ENCODE data around the gene KSR2. TPM values are rescaled to one million over a fixed set of nuclear protein-coding genes. Genes with fewer than 3 reads are reported as not detected.

KSR2 gene
- total RNA-seq, 2 donors from 2014 or later, result 0.66 to 1.0 TPM

- intact Hi-C loops (cut with DNase I), result no loop called here
- DNase-seq, result no peak
- Histone ChIP-seq H3K27ac (no peak overlapping the region), H3K27me3 (no peaks in the 10 kb centered on the region), H3K9me3 (no peaks in the 10 kb centered on the region), H3K4me3 (no peak overlapping the region), H3K36me3 (replicated peaks in 1 of 2; ENCODE audit: insufficient read depth in 1 of 2, low read depth in 2 of 2) (no peaks in the 10 kb centered on the region), H3K4me1 (no peaks in the 10 kb centered on the region)
- ATAC-seq, result no peak
- WGBS, 2 donors, result 68 to 76% methylated on average over 6 of the region's 6 CpGs
- TF ChIP-seq POLR2A (IDR thresholded peaks at IDR 0.05), result no peak
- no peak for TF ChIP-seq CTCF (IDR thresholded peaks at IDR 0.05)
These were observed 46.6 kb downstream of the KSR2 start for GRCh38 chr12:117921929-117922777.

GRCh38 chr12:117919479-117919878, 49.3 kb downstream of the KSR2 start:
- Histone ChIP-seq H3K4me3 (no peak overlapping the region), H3K4me1 (no peaks in the 10 kb centered on the region), H3K36me3 (replicated peaks in 1 of 2; ENCODE audit: insufficient read depth in 1 of 2, low read depth in 2 of 2) (no peaks in the 10 kb centered on the region), H3K27ac (no peak overlapping the region), H3K9me3 (no peaks in the 10 kb centered on the region), H3K27me3 (no peaks in the 10 kb centered on the region)
- WGBS, 2 donors, result 78 to 97% methylated on average over 2 of the region's 2 CpGs
- DNase-seq (no peak), ATAC-seq (no peak)
- TF ChIP-seq CTCF (IDR thresholded peaks at IDR 0.05) (no peak), POLR2A (IDR thresholded peaks at IDR 0.05) (no peak)
- intact Hi-C loops (cut with DNase I), result no loop called here

GRCh38 chr12:117914686-117915085, 54.1 kb downstream of the KSR2 start:
- H3K9me3 ChIP-seq, result no peaks in the 10 kb centered on the region
- no peaks in the 10 kb centered on the region for H3K4me1 ChIP-seq
- H3K27ac ChIP-seq, result no peak overlapping the region
- DNase-seq (no peak), ATAC-seq (no peak)
- H3K4me3 ChIP-seq, result no peak overlapping the region
- no peaks in the 10 kb centered on the region for H3K27me3 ChIP-seq
- intact Hi-C loops (cut with DNase I), result no loop called here
- no peaks in the 10 kb centered on the region for H3K36me3 ChIP-seq (replicated peaks in 1 of 2; ENCODE audit: insufficient read depth in 1 of 2, low read depth in 2 of 2)
- WGBS, 2 donors, result 70 to 89% methylated on average over 4 of the region's 4 CpGs
- TF ChIP-seq POLR2A (IDR thresholded peaks at IDR 0.05) (no peak), CTCF (IDR thresholded peaks at IDR 0.05) (no peak)

GRCh38 chr12:117912756-117913155, 56.0 kb downstream of the KSR2 start:
- ATAC-seq (no peak), DNase-seq (no peak)
- 67% methylated on average over 9 of the region's 9 CpGs for WGBS, 2 donors
- TF ChIP-seq CTCF (IDR thresholded peaks at IDR 0.05), result no peak
- TF ChIP-seq POLR2A (IDR thresholded peaks at IDR 0.05), result no peak
- Histone ChIP-seq H3K27me3 (no peaks in the 10 kb centered on the region), H3K27ac (peak overlapping the region in 1 of 4 donors; percentile 19), H3K9me3 (no peaks in the 10 kb centered on the region), H3K36me3 (replicated peaks in 1 of 2; ENCODE audit: insufficient read depth in 1 of 2, low read depth in 2 of 2) (no peaks in the 10 kb centered on the region), H3K4me3 (no peak overlapping the region), H3K4me1 (peaks cover 2% of the 10 kb centered on the region)
- intact Hi-C loops (cut with DNase I), result no loop called here

- WGBS, 2 donors, result 48 to 49% methylated on average over 5 of the region's 5 CpGs
- DNase-seq (no peak), ATAC-seq (no peak)
- H3K27ac ChIP-seq, result no peak overlapping the region
- intact Hi-C loops (cut with DNase I), result no loop called here
- no peaks in the 10 kb centered on the region for H3K36me3 ChIP-seq (replicated peaks in 1 of 2; ENCODE audit: insufficient read depth in 1 of 2, low read depth in 2 of 2)
- no peaks in the 10 kb centered on the region for H3K9me3 ChIP-seq
- no peak overlapping the region for H3K4me3 ChIP-seq
- TF ChIP-seq POLR2A (IDR thresholded peaks at IDR 0.05), result no peak
- no peak for TF ChIP-seq CTCF (IDR thresholded peaks at IDR 0.05)
- no peaks in the 10 kb centered on the region for H3K27me3 ChIP-seq
- H3K4me1 ChIP-seq, result peaks cover 9% of the 10 kb centered on the region
These were observed 60.4 kb downstream of the KSR2 start for GRCh38 chr12:117908411-117908810.
